CD4-positive, alpha-beta T cell treated with Interleukin-1 beta for 1 hour (primary cell): ENCODE results near the gene PRKAG2.

ENCODE experiments used
- DNase-seq, 2 donors: peaks; one replicate each; pipeline ENCODE4 v3.0.0-alpha.2; 2020 to 2022

Gene PRKAG2

DNA sequence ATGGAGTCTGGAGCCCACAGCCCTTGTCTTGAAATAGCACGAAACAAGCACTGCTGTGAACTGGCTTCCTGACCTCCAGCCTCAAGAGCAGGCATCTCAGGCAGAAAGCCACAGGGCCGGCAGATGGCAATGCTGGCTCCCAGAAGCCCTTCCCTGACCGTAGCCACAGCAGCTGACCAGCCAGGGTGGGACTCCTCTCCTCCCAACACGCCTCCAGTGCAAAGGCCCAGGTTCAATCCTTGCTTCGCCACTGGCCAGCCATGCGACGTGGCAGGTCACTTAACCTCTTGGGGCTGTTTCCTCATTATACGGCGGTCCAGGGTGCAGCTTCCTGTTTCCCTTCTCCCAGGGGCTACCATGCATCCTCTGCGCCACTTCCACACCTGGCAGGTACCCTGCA, 12.8 kb downstream of the PRKAG2 start:
- no peak for DNase-seq

DNA sequence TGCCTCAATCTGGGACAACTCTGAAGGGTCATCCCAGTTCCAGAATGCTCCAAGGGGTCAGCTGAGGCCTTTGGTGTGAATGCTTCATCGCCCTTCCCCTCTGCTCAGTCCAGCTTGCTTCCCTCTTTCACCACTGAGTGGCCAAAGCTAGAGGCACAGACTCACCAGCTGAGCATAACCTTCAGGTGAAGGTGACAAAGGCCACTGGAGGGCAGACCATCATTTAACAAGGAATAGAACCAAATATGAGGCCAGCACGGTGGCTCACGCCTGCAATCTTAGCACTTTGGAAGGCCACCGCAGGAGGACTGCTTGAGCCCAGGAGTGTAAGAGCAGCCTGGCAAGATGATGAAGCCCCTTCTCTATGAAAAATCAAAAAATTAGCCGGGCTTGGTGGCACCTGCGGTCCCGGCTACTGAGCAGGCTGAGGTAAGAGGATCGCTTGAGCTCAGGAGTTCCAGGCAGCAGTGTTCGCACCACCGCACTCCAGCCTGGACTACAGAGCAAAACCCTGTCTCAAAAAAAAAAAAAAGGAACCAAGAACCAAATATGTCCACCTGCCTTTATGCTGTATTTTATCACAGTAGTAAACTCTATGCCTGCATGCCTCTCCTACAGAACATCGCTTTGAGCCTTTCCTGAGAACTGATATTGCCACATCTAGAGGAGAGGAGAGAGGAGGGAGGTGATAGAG, 13.4 kb downstream of the PRKAG2 start:
- peak in 1 of 2 donors; percentile 9 for DNase-seq

DNA sequence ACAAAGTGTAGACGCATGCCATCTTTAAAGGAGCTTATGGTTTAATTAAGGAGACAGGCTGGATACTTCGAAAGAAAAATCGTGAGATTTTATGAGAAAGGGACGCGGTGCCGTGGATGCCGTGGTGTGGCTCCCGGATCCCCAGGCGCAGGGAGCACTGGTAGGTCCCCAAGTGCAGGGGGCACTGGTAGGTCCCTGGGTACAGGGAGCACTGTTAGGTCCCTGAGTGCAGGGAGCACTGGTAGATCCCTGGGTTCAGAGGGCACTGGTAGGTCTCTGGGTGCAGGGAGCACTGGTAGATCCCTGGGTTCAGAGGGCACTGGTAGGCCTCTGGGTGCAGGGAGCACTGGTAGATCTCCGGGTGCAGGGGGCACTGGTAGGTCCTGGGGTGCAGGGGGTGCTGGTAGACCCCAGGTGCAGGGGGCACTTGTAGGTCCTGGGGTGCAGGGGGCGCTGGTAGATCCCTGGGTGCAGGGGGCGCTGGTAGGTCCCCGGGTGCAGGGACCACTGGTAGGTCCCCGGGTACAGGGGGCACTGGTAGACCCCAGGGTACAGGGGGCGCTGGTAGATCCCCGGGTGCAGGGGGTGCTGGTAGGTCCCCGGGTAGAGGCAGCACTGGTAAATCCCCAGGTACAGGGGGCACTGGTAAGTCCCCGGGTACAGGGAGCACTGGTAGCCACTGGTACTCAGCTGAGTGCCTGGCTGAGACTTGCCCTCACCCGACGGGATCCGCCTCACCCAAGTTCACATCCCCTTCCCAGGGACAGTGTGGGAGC, 14.1 kb downstream of the PRKAG2 start:
- no peak for DNase-seq

DNA sequence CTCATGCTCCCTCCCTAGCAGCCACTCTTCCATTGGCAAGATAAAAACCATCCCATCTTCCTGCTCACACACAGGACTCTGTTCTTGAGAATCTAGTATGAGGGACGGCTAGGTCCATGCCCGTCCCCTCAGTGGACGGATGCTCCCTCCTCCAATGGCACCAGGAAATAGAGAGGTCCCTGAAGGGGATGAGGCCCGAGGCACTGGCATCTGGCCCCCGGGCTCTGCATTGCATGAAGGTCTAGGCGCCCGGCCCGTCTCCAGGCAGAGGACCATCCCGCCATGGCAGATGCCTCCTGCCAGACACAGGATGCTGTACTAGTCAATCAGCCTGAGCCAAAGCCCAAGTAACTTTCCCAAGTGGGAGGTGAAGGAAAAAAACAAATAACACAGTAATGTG, 15.0 kb downstream of the PRKAG2 start:
- no peak for DNase-seq

DNA sequence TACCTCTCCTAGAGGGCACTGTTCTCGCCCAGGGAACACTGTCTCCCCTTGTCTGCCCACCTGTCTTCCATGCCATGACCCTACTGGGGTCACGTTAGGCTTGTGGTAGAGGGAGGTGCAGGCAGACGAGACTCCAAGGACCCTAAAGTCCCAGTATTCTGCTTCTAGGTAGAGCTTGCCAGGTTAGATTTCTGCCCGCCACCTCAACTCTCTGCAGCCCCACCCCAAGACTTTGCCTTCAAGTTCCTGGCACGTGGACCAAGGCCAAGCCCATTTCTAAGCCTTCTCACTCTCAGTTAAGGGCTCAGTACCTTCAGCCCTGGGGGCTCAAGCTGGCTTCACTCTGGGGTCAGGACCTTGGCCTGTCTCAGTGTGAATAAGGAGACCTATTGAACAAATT, 16.1 kb downstream of the PRKAG2 start:
- no peak for DNase-seq

DNA sequence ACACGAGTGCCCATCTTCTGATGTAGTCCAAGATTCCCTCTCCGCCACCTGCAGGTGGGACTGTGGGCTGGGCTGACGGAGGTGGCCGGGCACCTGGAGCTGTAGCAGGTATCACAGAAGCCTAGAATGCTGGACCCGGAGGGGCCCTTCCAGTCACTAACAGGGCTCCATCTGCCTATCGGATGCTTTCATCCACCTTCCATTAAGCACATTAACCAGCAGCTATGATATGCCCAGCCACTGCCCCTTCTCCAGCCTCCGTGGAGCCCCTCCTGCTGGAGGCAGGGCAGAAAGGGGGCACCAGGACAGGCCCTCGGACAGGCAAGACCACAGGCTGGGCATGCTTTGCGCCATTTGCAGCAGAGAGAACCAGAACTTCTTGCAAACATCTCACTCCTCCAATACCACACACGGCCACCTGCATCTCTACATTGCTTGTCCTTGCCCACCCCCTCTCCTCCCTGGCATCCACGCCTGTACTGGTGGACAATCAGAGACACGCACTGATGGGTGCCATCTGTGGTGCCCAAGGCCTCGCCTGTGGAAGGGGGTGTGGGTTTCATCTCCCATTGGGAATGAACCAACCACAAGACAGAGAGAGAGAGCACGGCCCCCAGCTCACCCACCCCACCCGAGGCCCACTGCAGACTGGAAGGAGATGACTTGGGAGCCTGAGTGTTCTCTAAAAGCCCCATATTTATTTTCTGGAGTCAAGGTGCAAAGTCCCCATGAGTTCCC, 16.8 kb downstream of the PRKAG2 start:
- no peak for DNase-seq

DNA sequence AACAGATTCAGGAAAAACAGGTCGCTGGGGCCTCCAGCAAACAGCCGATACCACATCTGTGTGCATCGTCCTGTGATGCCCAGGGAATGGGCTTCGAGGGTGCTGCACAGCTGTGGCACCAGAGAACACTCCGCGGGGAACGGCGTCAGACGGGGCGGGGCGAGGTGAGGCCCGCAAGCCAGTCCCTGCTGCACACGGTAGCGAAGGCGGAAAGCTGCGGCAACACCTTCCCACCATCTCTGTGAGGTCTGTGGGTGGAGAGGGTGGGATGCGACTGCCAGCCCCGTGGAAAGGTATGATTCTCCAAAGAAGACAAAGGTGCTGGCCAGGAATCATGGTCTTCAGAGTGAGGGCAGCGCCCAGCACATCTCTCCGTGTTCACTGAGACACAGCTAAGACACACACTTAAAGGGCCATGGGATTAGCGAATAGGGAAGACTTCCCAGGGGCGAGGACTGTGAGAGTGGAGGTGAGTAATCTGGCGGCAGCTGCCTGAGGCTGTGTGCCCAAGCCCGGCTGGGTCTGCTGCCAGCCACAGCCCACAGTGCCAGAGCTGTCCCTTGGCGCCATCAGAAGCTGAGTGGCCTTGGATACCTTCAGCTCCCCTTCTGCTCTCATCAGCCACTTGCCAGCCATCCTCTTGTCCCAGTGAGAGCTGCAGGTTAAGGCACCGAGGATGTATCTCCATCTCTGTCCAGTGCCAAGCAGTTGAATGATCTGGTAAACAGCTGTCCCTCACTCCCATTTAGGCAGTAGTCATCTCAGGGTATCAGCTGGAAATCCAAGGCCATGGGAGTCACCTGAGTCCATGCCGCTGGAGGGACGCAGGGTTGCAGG, 17.6 kb downstream of the PRKAG2 start:
- DNase-seq, result no peak

DNA sequence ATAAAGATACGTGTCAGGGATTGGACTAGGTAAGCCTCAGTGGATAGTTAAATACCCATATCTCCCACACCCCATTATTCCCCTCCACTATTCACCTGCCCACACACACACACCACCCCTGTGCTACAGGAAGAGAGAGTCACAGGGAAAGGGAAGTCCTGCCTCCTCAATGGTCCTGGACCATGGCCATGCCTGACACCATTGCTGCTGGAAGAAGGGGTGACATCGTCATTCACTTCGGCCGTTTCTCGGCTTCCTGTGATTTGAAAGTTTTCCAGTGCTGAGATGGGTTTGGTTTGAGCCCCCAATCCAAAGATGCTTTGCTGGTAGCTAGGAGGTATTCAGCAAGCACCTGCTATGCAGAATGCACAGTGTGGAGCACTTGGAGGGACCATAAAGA, 18.5 kb downstream of the PRKAG2 start:
- DNase-seq, result no peak

DNA sequence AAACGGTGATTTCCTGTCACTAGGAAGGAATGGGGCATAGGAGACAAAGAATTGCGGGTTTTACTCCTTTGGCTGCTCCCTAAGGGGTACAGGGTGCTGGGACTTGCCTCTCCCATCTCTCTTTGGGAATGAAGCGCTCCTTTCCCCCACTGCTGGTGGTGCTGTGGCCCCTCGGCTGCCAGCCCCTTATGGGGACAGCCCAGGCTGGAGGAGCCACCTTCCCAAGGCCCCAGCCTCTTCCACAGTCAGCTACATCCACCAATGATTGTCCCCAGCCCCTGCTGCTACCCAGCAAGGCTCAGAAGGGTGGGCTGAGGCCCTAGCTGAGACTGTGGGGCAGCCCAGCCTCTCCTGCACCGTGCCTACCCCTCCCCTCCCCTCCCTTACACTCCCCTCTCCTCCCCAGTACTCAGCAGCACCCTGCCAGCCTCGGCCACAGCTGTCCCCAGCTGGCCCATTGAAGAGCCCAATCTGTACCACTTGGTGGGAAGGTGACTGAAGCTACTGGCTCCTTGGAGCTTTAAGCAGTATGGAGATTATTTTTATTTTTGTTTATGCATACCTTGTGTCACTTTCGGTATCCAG, 19.0 kb downstream of the PRKAG2 start:
- DNase-seq, result no peak

DNA sequence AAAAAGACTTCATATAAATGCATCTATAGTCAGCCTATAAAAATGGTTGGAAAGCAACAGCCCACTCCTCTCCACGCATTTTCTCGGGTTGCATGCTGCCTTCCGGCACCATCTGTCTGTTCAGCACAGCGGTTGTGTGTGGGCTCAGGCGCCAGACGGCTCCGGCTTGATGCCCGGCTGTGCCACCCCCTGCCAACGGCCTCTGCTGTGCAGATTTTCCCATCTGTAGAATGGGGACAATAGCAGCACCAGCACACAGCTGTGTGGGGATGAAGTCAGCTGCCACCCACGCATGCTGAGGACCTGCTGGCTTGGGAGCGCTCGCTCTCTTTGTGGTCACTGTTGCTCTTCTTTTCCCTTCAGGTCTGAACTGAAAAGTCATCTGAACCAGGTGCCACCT, 19.5 kb downstream of the PRKAG2 start:
- no peak for DNase-seq

DNA sequence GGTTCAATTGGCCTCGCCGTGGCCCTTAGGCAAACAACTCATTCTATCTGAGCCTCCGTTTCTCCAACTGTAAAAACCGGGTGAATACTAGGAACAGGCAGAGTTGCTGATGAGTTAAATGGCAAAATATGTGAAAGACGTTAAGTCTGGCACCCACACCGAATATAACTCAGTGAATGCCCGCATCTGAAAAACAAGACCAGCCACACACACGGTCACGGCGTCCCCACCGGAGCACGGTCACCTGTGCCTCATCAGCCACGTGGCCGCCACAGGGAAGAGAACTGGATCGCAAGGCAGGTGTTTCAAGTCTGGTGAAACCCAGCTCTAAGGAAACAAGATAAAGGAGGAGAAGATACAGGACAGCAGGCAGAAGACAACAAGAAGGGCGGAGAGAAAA, 20.4 kb downstream of the PRKAG2 start:
- no peak for DNase-seq

DNA sequence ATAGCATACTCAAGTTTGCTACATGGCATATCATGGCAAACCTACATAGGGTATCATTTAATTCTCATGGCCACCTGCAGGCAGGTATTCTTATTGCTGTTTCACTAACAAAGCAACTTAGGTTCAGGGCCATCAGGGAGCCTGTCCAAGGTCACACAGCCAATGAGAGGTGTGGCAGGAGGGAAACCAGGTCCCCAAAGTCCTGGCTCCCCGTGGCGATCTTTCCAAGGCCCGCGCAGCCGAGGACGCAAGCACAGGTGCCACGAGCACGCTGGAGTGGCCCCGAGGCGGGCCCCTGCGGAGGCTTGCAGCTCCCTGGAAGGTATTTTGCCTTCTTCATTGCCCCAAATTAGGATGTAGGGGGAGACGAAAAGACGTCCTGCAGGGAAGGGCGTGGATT, 20.8 kb downstream of the PRKAG2 start:
- DNase-seq, result no peak

DNA sequence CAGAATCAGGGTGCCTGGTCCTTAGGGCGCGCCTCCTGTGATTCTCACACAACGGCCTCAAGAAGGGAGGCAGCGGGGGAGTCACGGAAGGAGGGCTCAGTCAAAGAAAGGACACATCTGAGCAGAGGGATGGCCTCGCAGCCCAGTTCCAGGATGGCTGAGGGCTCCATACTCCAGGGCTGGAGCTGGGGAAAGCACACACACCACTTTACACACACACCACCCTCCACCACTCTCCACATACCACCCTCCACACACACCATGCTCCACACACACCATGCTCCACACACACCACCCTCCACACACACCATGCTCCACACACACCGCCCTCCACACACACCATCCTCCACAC, 22.2 kb downstream of the PRKAG2 start:
- no peak for DNase-seq

DNA sequence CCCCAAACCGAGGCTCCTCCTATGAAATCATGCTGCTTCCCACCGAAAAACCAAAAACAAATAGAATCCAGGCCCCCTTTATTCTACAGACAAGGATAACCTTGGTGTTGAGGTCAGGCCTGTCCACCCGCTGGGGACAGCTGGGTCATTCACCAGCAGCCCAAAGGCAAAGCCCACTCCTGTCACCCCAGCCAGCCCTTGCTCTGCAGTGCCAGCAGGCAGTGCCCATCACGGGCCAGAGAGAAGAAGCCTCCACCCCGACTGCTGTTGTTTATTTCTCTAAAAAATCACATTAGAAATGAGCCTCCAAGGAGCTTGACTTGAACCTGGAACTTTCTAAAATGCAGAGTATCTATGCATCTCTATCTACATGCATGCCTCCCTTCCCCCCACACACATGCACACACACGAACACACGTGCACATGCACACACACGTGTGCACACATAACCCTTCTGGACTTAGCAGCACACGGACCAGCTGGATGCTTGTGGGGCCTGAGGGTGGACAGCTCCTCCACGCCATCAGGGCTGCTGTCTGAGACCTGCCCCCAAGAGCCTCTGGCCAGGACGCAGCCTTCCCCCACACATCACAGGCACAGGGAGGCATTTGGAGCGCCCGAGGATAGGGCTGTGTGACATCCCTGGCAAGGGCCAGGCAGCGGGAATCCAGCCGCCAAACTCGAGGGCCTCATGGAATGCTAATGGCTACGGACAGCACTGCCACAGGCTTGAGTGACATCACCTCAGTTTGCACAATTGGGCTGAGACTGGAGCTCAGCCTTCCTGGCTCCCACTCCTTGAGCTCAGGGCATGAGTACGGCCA, 22.8 kb downstream of the PRKAG2 start:
- no peak for DNase-seq

DNA sequence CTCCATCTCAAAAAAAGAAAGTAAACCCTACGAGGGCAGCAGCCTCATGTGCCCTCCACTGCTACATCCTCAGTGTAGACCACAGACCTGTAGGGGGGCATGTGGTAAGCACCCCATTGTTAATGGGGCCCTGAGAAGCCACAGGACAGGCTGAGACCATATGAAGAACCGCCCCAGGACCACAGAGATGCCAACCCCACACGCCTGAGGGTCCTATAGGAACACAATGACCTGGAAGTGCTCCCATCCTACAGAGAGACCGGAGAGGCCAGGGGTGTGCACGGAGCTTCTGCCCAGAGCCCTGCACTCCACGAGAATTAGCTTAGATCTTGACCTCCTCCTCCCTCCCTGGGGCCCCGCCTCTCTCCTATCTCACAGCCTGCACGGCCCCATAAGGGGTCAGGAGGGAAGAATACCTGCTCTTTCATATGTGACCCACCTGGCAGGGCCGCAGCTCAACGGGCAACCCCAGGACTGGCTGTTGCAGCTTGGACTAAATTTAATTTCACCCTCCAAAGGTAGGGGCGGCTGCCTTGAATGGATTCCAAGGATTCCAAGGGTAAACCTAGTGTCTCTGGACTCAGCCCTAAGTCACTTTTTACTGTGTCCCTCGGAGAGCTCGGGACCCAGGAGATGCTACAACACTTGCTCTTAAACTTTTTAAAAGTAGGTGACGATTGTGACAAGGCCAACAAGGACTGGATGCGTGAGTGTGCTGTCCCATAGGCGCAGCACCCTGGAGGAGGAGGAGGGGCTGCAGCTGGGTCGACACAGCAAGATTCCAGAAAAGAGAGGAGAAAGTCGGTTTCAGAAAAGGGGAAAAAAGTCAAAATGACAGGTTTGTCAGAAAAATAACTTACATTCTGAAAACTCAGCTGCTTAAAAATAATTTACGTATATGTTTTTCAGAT, 24.2 kb downstream of the PRKAG2 start:
- DNase-seq, result no peak

DNA sequence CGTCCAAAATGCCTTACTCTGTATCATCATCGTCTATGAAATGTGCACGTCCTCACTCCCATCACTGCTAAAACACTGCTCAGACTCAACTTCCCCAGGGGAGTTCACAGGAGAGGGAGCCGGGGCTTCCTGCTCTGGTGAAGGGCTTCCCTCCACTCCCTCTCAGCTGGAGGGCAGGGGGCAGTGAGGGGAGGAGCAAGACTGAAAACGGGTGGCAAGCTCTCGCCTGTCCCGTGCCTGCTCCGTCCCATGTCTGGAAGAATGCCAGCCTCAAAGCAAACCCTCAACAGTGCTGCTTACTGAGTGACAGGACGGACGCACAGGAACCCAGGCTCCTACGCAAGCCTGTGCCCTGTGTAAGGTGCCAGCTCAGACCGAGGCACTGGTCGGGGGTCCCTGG, 25.1 kb downstream of the PRKAG2 start:
- peak in 1 of 2 donors; percentile 52 for DNase-seq

DNA sequence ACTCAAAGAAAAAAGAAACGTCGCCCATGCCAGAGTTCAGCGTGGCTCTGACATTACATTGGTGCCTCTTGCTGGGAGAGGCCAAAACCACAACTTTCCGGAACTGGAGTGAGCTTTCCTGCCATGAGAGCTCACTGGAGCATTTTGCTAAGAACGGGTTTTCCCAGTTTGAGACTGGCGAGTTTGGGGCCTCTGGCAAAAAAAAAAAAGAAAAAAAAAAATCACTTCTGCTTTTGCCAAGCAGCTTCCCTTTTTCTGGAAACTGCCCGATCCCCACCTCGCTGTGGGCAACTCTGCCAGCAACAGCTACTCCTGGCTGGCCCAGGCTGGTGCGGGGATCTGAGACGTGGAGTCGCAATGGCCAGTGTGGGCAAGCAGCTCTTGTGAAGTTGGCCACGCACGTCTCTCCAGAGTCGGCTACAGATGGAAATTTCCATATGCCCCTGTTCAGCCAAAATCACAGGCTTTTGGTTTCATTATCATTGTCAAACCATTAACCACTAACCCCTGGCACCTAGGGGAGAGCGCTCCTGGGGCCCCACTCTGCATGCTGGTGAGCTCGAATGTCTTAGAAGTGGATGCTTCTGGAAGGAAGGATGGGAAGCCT, 25.7 kb downstream of the PRKAG2 start:
- DNase-seq, result peak; percentile 15 to 67

DNA sequence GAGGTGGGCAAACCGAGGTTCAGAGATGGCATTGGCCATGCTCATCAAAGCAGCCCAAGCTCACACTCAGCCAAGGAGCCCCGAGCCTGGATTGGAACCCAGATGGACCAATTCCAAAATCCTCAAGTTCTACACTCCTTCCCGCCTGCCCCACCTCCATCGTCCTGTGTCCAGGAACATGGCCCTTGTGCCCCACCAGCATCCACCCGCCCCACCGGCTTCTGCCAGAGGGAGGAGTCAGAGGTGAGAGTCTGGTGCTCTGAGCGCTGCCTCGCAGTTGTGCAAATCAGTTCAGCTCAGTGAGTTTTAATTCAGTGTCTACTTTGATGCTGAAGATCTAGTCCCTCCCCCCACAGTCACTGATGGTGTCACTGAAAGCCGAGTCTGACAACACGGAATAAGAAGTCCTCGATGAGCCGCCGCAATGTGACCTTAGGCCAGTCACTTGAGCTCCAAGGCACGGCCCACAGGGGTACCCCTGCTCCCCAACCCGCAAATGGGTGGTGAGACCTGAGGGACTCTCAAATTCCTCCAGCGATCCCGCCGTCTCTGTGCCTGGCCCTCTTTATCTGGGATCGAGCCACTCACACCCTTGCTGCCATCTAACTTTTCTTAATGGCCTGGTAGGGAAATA, 26.3 kb downstream of the PRKAG2 start:
- DNase-seq, result peak in 1 of 2 donors; percentile 56

DNA sequence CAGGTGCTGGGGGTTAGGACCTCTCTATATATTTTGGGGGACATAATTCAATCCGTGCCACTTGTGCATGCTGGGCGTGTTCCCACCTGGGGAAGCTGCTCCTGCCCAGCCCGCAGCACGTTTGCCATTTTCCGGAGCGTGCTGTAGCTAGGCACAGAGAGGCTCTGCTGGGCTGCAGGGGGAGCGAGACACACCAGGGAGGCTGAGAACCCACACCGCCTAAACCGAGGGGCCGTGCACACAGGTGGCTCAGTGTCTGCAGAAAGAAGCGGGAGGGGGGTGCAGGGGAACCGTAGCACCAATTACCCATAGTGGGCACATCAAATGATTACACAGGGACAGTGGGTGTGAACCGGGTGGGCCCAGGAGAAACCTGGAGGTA, 27.0 kb downstream of the PRKAG2 start:
- DNase-seq, result no peak
